Fibroblast of lung (primary cell): ENCODE measurements around the gene RNASE13. TPM values are rescaled to one million over a fixed set of nuclear protein-coding genes. Genes with fewer than 3 reads are reported as not detected.

Source experiments
- DNase-seq, 2 donors: peaks; one replicate each; pipeline versions ENCODE4 v3.0.0 to v3.0.0-alpha.2; 2010; ENCODE audit warnings: low read depth in 2 of 2
- H2AFZ ChIP-seq: 2 replicates; pipeline ENCODE4 v1.5.1; 2012; ENCODE audit warnings: low read length, control low read depth, inconsistent platforms
- H3K27ac ChIP-seq: 2 replicates; pipeline ENCODE4 v1.5.1; 2011; ENCODE audit warnings: low read length, control low read depth; ENCODE audit not compliant: insufficient read depth
- H3K27me3 ChIP-seq: 2 replicates; pipeline ENCODE4 v1.5.1; 2011; ENCODE audit warnings: mild to moderate bottlenecking, low read length; ENCODE audit not compliant: control insufficient read depth, insufficient read depth
- H3K36me3 ChIP-seq: 2 replicates; pipeline ENCODE4 v1.5.1; 2011; ENCODE audit warnings: low read length; ENCODE audit not compliant: control insufficient read depth, insufficient read depth
- H3K4me1 ChIP-seq: 2 replicates; pipeline ENCODE4 v1.5.1; 2011; ENCODE audit warnings: low read length; ENCODE audit not compliant: control insufficient read depth, insufficient read depth; ENCODE audit errors: extremely low read depth
- H3K4me2 ChIP-seq: 2 replicates; pipeline ENCODE4 v1.5.1; 2011; ENCODE audit warnings: low read length, control low read depth; ENCODE audit not compliant: insufficient read depth; ENCODE audit errors: extremely low read depth
- H3K4me3 ChIP-seq, 4 experiments: fragments of 200-600 bp in 1 of 4; sonication (generic) in 1 of 4; replicated peaks in 1 of 4; 2 replicates each; pipeline ENCODE4 v1.5.1; 2011 to 2016; ENCODE audit warnings: low read length in 4 of 4, low read depth in 3 of 4, mild to moderate bottlenecking in 3 of 4, control low read depth in 2 of 4, inconsistent platforms in 1 of 4, mixed read lengths in 1 of 4; ENCODE audit not compliant: insufficient read depth in 1 of 4; ENCODE audit errors: control extremely low read depth in 1 of 4
- H3K79me2 ChIP-seq: 2 replicates; pipeline ENCODE4 v1.5.1; 2012; ENCODE audit warnings: mild to moderate bottlenecking, low read length, inconsistent platforms; ENCODE audit not compliant: control insufficient read depth, insufficient read depth
- H3K9ac ChIP-seq: 2 replicates; pipeline ENCODE4 v1.5.1; 2011; ENCODE audit warnings: mild to moderate bottlenecking, low read length, control low read depth; ENCODE audit not compliant: insufficient read depth
- H3K9me3 ChIP-seq: 2 replicates; pipeline ENCODE4 v1.5.1; 2012; ENCODE audit warnings: low read depth, low read length; ENCODE audit not compliant: control insufficient read depth, insufficient read depth
- H4K20me1 ChIP-seq: 2 replicates; pipeline ENCODE4 v1.5.1; 2011; ENCODE audit warnings: low read length; ENCODE audit not compliant: control insufficient read depth, insufficient read depth; ENCODE audit errors: extremely low read depth
- EZH2 ChIP-seq: IDR thresholded peaks from 2 replicates; pipeline ENCODE4 v1.5.1; 2012; ENCODE audit warnings: low read length, control low read depth, mild to moderate bottlenecking; ENCODE audit errors: missing control alignments
- polyA plus RNA-seq, 2 donors: library from polyadenylated mRNA; depleted of rRNA in 1 of 2; stranded (reverse) in 1 of 2; unstranded in 1 of 2; fragments of >200 nt; gene quantifications; 2 replicates each; pipeline ENCODE4 v1.2.1, GENCODE V29; 2011 to 2012; ENCODE audit warnings: missing spikeins in 1 of 2
- total RNA-seq: library from RNA; depleted of rRNA; stranded (reverse); fragments of >200 nt; gene quantifications from 2 replicates; pipeline ENCODE4 v1.2.1, GENCODE V29; 2014
- TF ChIP-seq, protein P1 (sequence below), 2 donors: IDR thresholded peaks in 1 of 2; conservative IDR thresholded peaks in 1 of 2; 1 replicate in 1 of 2; 2 replicates in 1 of 2; pipeline ENCODE4 v1.5.1; 2011 to 2012; ENCODE audit warnings: low read length in 2 of 2, control low read depth in 1 of 2, inconsistent platforms in 1 of 2, low read depth in 1 of 2, mild to moderate bottlenecking in 1 of 2

Gene RNASE13
- total and polyA plus RNA-seq, 2 donors (not counting 1 experiment from before 2014, with no cell fraction given), result not detected

DNA sequence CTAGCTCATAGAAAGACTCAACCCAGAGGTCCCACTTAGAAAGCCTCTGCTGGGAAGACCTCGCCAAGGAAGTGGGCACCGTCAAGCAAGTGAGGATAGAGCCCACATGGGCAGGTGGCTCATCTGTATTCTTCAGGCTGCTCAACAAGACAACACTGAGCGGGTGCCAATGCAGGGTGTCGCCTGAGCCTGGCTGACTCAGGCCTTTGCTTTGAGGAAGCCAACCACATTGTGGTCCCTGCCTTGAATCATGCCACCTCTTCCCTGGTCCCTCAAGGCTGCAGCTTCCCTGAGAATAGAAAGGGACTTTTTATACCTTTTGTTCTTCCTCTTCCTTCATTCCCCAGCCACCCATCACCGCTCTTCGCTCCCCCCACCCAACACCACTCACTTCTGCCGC lies 2.1 kb upstream of the RNASE13 start:
- no peak overlapping the region for H3K27ac ChIP-seq
- H3K9ac ChIP-seq, result no peak overlapping the region
- no peaks in the 10 kb centered on the region for H3K4me1 ChIP-seq
- no peaks in the 10 kb centered on the region for H3K9me3 ChIP-seq
- H2AFZ ChIP-seq, result no peak overlapping the region
- H3K27me3 ChIP-seq, result peaks cover 16% of the 10 kb centered on the region
- H3K36me3 ChIP-seq, result no peaks in the 10 kb centered on the region
- no peak overlapping the region for H3K4me3 ChIP-seq
- no peaks in the 10 kb centered on the region for H4K20me1 ChIP-seq
- TF ChIP-seq, protein P1, sequence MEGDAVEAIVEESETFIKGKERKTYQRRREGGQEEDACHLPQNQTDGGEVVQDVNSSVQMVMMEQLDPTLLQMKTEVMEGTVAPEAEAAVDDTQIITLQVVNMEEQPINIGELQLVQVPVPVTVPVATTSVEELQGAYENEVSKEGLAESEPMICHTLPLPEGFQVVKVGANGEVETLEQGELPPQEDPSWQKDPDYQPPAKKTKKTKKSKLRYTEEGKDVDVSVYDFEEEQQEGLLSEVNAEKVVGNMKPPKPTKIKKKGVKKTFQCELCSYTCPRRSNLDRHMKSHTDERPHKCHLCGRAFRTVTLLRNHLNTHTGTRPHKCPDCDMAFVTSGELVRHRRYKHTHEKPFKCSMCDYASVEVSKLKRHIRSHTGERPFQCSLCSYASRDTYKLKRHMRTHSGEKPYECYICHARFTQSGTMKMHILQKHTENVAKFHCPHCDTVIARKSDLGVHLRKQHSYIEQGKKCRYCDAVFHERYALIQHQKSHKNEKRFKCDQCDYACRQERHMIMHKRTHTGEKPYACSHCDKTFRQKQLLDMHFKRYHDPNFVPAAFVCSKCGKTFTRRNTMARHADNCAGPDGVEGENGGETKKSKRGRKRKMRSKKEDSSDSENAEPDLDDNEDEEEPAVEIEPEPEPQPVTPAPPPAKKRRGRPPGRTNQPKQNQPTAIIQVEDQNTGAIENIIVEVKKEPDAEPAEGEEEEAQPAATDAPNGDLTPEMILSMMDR (conservative IDR thresholded peaks at IDR 0.05 in 1 of 2, IDR thresholded peaks at IDR 0.05 in 1 of 2; ENCODE audit: low read depth in 1 of 2, low read length in 2 of 2), result no peak
- TF ChIP-seq EZH2, result no peak
- H3K4me2 ChIP-seq, result no peak overlapping the region
- no peak for DNase-seq
- no peaks in the 10 kb centered on the region for H3K79me2 ChIP-seq

GRCh38 chr14:21033133-21033698 lies 1.4 kb downstream of the RNASE13 start:
- TF ChIP-seq, protein P1 (conservative IDR thresholded peaks at IDR 0.05 in 1 of 2, IDR thresholded peaks at IDR 0.05 in 1 of 2; ENCODE audit: low read depth in 1 of 2, low read length in 2 of 2), result no peak
- no peak for TF ChIP-seq EZH2
- Histone ChIP-seq H3K4me3 (no peak overlapping the region), H3K36me3 (no peaks in the 10 kb centered on the region), H3K79me2 (no peaks in the 10 kb centered on the region), H3K27ac (no peak overlapping the region), H3K9me3 (no peaks in the 10 kb centered on the region), H2AFZ (no peak overlapping the region), H4K20me1 (no peaks in the 10 kb centered on the region), H3K4me1 (no peaks in the 10 kb centered on the region), H3K9ac (no peak overlapping the region), H3K4me2 (no peak overlapping the region), H3K27me3 (peaks cover 29% of the 10 kb centered on the region)
- DNase-seq, result no peak

- Histone ChIP-seq H3K36me3 (no peaks in the 10 kb centered on the region), H3K9me3 (no peaks in the 10 kb centered on the region), H3K4me1 (no peaks in the 10 kb centered on the region), H3K4me3 (no peak overlapping the region), H3K79me2 (no peaks in the 10 kb centered on the region), H3K9ac (no peak overlapping the region), H3K27me3 (peaks cover 26% of the 10 kb centered on the region), H2AFZ (no peak overlapping the region), H4K20me1 (no peaks in the 10 kb centered on the region), H3K27ac (no peak overlapping the region), H3K4me2 (no peak overlapping the region)
- DNase-seq, result no peak
- TF ChIP-seq EZH2, result no peak
- TF ChIP-seq, protein P1 (conservative IDR thresholded peaks at IDR 0.05 in 1 of 2, IDR thresholded peaks at IDR 0.05 in 1 of 2; ENCODE audit: low read depth in 1 of 2, low read length in 2 of 2), result no peak
Observed at GRCh38 chr14:21032326-21033132, 2.1 kb downstream of the RNASE13 start.
